ENCODE measurements around the gene RBP5.

RBP5 gene

GRCh38 chr12:7157391-7157790 is 28.7 kb upstream of the RBP5 start:
- H3K9ac ChIP-seq (ENCODE audit: low read depth, low read length): no peak overlapping the region
- H3K36me3 ChIP-seq (ENCODE audit: insufficient read depth, low read length): peaks cover 6% of the 10 kb centered on the region
- H3K4me2 ChIP-seq (ENCODE audit: low read length): no peak overlapping the region
- H3K27me3 ChIP-seq (ENCODE audit: control insufficient read depth, insufficient read depth, low read length): peaks cover 14% of the 10 kb centered on the region
- no peaks in the 10 kb centered on the region for H3K9me3 ChIP-seq (replicated peaks; ENCODE audit: low read length)
- H3K4me1 ChIP-seq (ENCODE audit: control insufficient read depth, insufficient read depth, low read length): no peaks in the 10 kb centered on the region
- no peak overlapping the region for H3K4me3 ChIP-seq (ENCODE audit: low read length)

- H3K4me2 ChIP-seq (ENCODE audit: low read length): no peak overlapping the region
- peaks cover 6% of the 10 kb centered on the region for H3K27me3 ChIP-seq (ENCODE audit: control insufficient read depth, insufficient read depth, low read length)
- H3K9me3 ChIP-seq (replicated peaks; ENCODE audit: low read length): no peaks in the 10 kb centered on the region
- H3K9ac ChIP-seq (ENCODE audit: low read depth, low read length): no peak overlapping the region
- peaks cover 6% of the 10 kb centered on the region for H3K36me3 ChIP-seq (ENCODE audit: insufficient read depth, low read length)
- no peak overlapping the region for H3K4me3 ChIP-seq (ENCODE audit: low read length)
- no peaks in the 10 kb centered on the region for H3K4me1 ChIP-seq (ENCODE audit: control insufficient read depth, insufficient read depth, low read length)
Measured at GRCh38 chr12:7156259-7157197, 27.8 kb upstream of the RBP5 start.

- H3K27me3 ChIP-seq (ENCODE audit: control insufficient read depth, insufficient read depth, low read length): no peaks in the 10 kb centered on the region
- H3K4me2 ChIP-seq (ENCODE audit: low read length): no peak overlapping the region
- H3K36me3 ChIP-seq (ENCODE audit: insufficient read depth, low read length): peaks cover 13% of the 10 kb centered on the region
- H3K4me3 ChIP-seq (ENCODE audit: low read length): no peak overlapping the region
- H3K9ac ChIP-seq (ENCODE audit: low read depth, low read length): no peak overlapping the region
- H3K4me1 ChIP-seq (ENCODE audit: control insufficient read depth, insufficient read depth, low read length): no peaks in the 10 kb centered on the region
- H3K9me3 ChIP-seq (replicated peaks; ENCODE audit: low read length): no peaks in the 10 kb centered on the region
Measured at GRCh38 chr12:7155471-7156034, 26.9 kb upstream of the RBP5 start.

- Histone ChIP-seq H3K4me2 (ENCODE audit: low read length) (no peak overlapping the region), H3K9ac (ENCODE audit: low read depth, low read length) (no peak overlapping the region), H3K27me3 (ENCODE audit: control insufficient read depth, insufficient read depth, low read length) (no peaks in the 10 kb centered on the region), H3K4me3 (ENCODE audit: low read length) (no peak overlapping the region), H3K4me1 (ENCODE audit: control insufficient read depth, insufficient read depth, low read length) (no peaks in the 10 kb centered on the region), H3K9me3 (replicated peaks; ENCODE audit: low read length) (no peaks in the 10 kb centered on the region), H3K36me3 (ENCODE audit: insufficient read depth, low read length) (peaks cover 14% of the 10 kb centered on the region)
Measured at GRCh38 chr12:7154901-7155470, 26.3 kb upstream of the RBP5 start.

- H3K9me3 ChIP-seq (replicated peaks; ENCODE audit: low read length): no peaks in the 10 kb centered on the region
- no peak overlapping the region for H3K4me3 ChIP-seq (ENCODE audit: low read length)
- H3K36me3 ChIP-seq (ENCODE audit: insufficient read depth, low read length): peaks cover 22% of the 10 kb centered on the region
- no peak overlapping the region for H3K9ac ChIP-seq (ENCODE audit: low read depth, low read length)
- no peaks in the 10 kb centered on the region for H3K4me1 ChIP-seq (ENCODE audit: control insufficient read depth, insufficient read depth, low read length)
- H3K4me2 ChIP-seq (ENCODE audit: low read length): no peak overlapping the region
- H3K27me3 ChIP-seq (ENCODE audit: control insufficient read depth, insufficient read depth, low read length): no peaks in the 10 kb centered on the region
Measured at GRCh38 chr12:7154042-7154441, 25.4 kb upstream of the RBP5 start.

- no peaks in the 10 kb centered on the region for H3K9me3 ChIP-seq (replicated peaks; ENCODE audit: low read length)
- no peaks in the 10 kb centered on the region for H3K27me3 ChIP-seq (ENCODE audit: control insufficient read depth, insufficient read depth, low read length)
- no peak overlapping the region for H3K4me2 ChIP-seq (ENCODE audit: low read length)
- peaks cover 28% of the 10 kb centered on the region for H3K36me3 ChIP-seq (ENCODE audit: insufficient read depth, low read length)
- H3K4me1 ChIP-seq (ENCODE audit: control insufficient read depth, insufficient read depth, low read length): no peaks in the 10 kb centered on the region
- no peak overlapping the region for H3K4me3 ChIP-seq (ENCODE audit: low read length)
- H3K9ac ChIP-seq (ENCODE audit: low read depth, low read length): no peak overlapping the region
Measured at GRCh38 chr12:7152818-7153217, 24.1 kb upstream of the RBP5 start.

GRCh38 chr12:7151532-7151931 is 22.8 kb upstream of the RBP5 start:
- Histone ChIP-seq H3K9ac (ENCODE audit: low read depth, low read length) (no peak overlapping the region), H3K9me3 (replicated peaks; ENCODE audit: low read length) (no peaks in the 10 kb centered on the region), H3K4me3 (ENCODE audit: low read length) (no peak overlapping the region), H3K27me3 (ENCODE audit: control insufficient read depth, insufficient read depth, low read length) (no peaks in the 10 kb centered on the region), H3K4me2 (ENCODE audit: low read length) (no peak overlapping the region), H3K4me1 (ENCODE audit: control insufficient read depth, insufficient read depth, low read length) (no peaks in the 10 kb centered on the region), H3K36me3 (ENCODE audit: insufficient read depth, low read length) (peaks cover 28% of the 10 kb centered on the region)

- Histone ChIP-seq H3K9me3 (replicated peaks; ENCODE audit: low read length) (no peaks in the 10 kb centered on the region), H3K36me3 (ENCODE audit: insufficient read depth, low read length) (peaks cover 28% of the 10 kb centered on the region), H3K4me1 (ENCODE audit: control insufficient read depth, insufficient read depth, low read length) (no peaks in the 10 kb centered on the region), H3K27me3 (ENCODE audit: control insufficient read depth, insufficient read depth, low read length) (no peaks in the 10 kb centered on the region), H3K9ac (ENCODE audit: low read depth, low read length) (no peak overlapping the region), H3K4me2 (ENCODE audit: low read length) (no peak overlapping the region), H3K4me3 (ENCODE audit: low read length) (no peak overlapping the region)
Measured at GRCh38 chr12:7150841-7151240, 22.2 kb upstream of the RBP5 start.

- H3K4me3 ChIP-seq (ENCODE audit: low read length): no peak overlapping the region
- no peaks in the 10 kb centered on the region for H3K4me1 ChIP-seq (ENCODE audit: control insufficient read depth, insufficient read depth, low read length)
- peaks cover 24% of the 10 kb centered on the region for H3K36me3 ChIP-seq (ENCODE audit: insufficient read depth, low read length)
- H3K27me3 ChIP-seq (ENCODE audit: control insufficient read depth, insufficient read depth, low read length): no peaks in the 10 kb centered on the region
- no peak overlapping the region for H3K9ac ChIP-seq (ENCODE audit: low read depth, low read length)
- no peak overlapping the region for H3K4me2 ChIP-seq (ENCODE audit: low read length)
- no peaks in the 10 kb centered on the region for H3K9me3 ChIP-seq (replicated peaks; ENCODE audit: low read length)
Measured at GRCh38 chr12:7150356-7150755, 21.7 kb upstream of the RBP5 start.

GRCh38 chr12:7146906-7147305 is 18.2 kb upstream of the RBP5 start:
- Histone ChIP-seq H3K4me2 (ENCODE audit: low read length) (no peak overlapping the region), H3K9me3 (replicated peaks; ENCODE audit: low read length) (no peaks in the 10 kb centered on the region), H3K36me3 (ENCODE audit: insufficient read depth, low read length) (peaks cover 21% of the 10 kb centered on the region), H3K27me3 (ENCODE audit: control insufficient read depth, insufficient read depth, low read length) (no peaks in the 10 kb centered on the region), H3K4me1 (ENCODE audit: control insufficient read depth, insufficient read depth, low read length) (no peaks in the 10 kb centered on the region), H3K4me3 (ENCODE audit: low read length) (no peak overlapping the region), H3K9ac (ENCODE audit: low read depth, low read length) (no peak overlapping the region)

GRCh38 chr12:7146228-7146627 is 17.5 kb upstream of the RBP5 start:
- H3K9me3 ChIP-seq (replicated peaks; ENCODE audit: low read length): no peaks in the 10 kb centered on the region
- no peak overlapping the region for H3K4me3 ChIP-seq (ENCODE audit: low read length)
- H3K9ac ChIP-seq (ENCODE audit: low read depth, low read length): no peak overlapping the region
- peaks cover 19% of the 10 kb centered on the region for H3K36me3 ChIP-seq (ENCODE audit: insufficient read depth, low read length)
- no peaks in the 10 kb centered on the region for H3K4me1 ChIP-seq (ENCODE audit: control insufficient read depth, insufficient read depth, low read length)
- H3K27me3 ChIP-seq (ENCODE audit: control insufficient read depth, insufficient read depth, low read length): no peaks in the 10 kb centered on the region
- no peak overlapping the region for H3K4me2 ChIP-seq (ENCODE audit: low read length)
